ENCODE data around the gene TRAF3IP3. TPM values are rescaled to one million over a fixed set of nuclear protein-coding genes. Genes with fewer than 3 reads are reported as not detected.

The TRAF3IP3 gene
- total RNA-seq, 1 experiment from 2014 or later, result 0.34 TPM

- Histone ChIP-seq H4K20me1 (ENCODE audit: insufficient read depth) (no peaks in the 10 kb centered on the region), H3K4me1 (ENCODE audit: control insufficient read depth in 1 of 2, insufficient read depth in 2 of 2, low read length in 2 of 2) (no peaks in the 10 kb centered on the region), H3K9ac (ENCODE audit: low read length) (no peak overlapping the region), H3K9me3 (ENCODE audit: control insufficient read depth in 1 of 2, insufficient read depth in 1 of 2, low read depth in 1 of 2, low read length in 2 of 2) (no peaks in the 10 kb centered on the region), H2AFZ (ENCODE audit: low read depth, low read length, poor library complexity, severe bottlenecking) (no peak overlapping the region), H3K9me2 (ENCODE audit: insufficient read depth) (no peaks in the 10 kb centered on the region), H3K4me3 (replicated peaks in 1 of 2; ENCODE audit: low read depth in 1 of 2, low read length in 2 of 2) (no peak overlapping the region), H3K27me3 (ENCODE audit: insufficient read depth, low read length) (no peaks in the 10 kb centered on the region), H3K4me2 (ENCODE audit: low read length) (no peak overlapping the region), H3K36me3 (ENCODE audit: control insufficient read depth in 1 of 2, insufficient read depth in 2 of 2, low read length in 2 of 2) (no peaks in the 10 kb centered on the region), H3K27ac (ENCODE audit: low read depth, low read length) (no peak overlapping the region), H3K79me2 (ENCODE audit: insufficient read depth, low read length) (no peaks in the 10 kb centered on the region)
- ChIA-PET CTCF (no interaction called here), RAD21 (ENCODE audit: low non-redundant PET in 1 of 2, low total read pairs in 2 of 2, uncharacterized antibody in 2 of 2, unreplicated experiment in 2 of 2) (no interaction called here), POLR2A (no interaction called here)
- no TSS peak for BruUV-seq (replicated peaks)
- intact Hi-C loops (cut with micrococcal nuclease), result no loop called here
- no peak for DNase-seq (ENCODE audit: low read depth, low spot score)
- TF ChIP-seq TCF7L2 (IDR thresholded peaks at IDR 0.05; ENCODE audit: borderline replicate concordance, extremely low read depth, insufficient read depth, insufficient read length) (no peak), REST (IDR thresholded peaks at IDR 0.05; ENCODE audit: low read depth) (no peak), SP1 (IDR thresholded peaks at IDR 0.05; ENCODE audit: low read depth) (no peak), CEBPB (IDR thresholded peaks at IDR 0.05; ENCODE audit: low read depth) (no peak), RAD21 (IDR thresholded peaks at IDR 0.05; ENCODE audit: low read depth) (no peak), CBX3 (IDR thresholded peaks at IDR 0.05; ENCODE audit: low read depth) (no peak)
- no peak for ATAC-seq
Measured at GRCh38 chr1:209755256-209755655, 597 bp upstream of the TRAF3IP3 start.
